Measurements from ENCODE around the gene UNCX. TPM values are rescaled to one million over a fixed set of nuclear protein-coding genes. Genes with fewer than 3 reads are reported as not detected.

Gene UNCX
- polyA plus RNA-seq, 1 donor, result not detected

- DNase-seq (ENCODE audit: low read depth), result no peak
Observed at GRCh38 chr7:1218541-1219165, 14.0 kb upstream of the UNCX start.

GRCh38 chr7:1219498-1219897 lies 13.2 kb upstream of the UNCX start:
- no peak for DNase-seq (ENCODE audit: low read depth)

- no peak for DNase-seq (ENCODE audit: low read depth)
Observed at GRCh38 chr7:1220000-1220726, 12.5 kb upstream of the UNCX start.

- DNase-seq (ENCODE audit: low read depth), result no peak
Observed at GRCh38 chr7:1220977-1221745, 11.5 kb upstream of the UNCX start.

- no peak for DNase-seq (ENCODE audit: low read depth)
Observed at GRCh38 chr7:1223196-1223981, 9.3 kb upstream of the UNCX start.

GRCh38 chr7:1224086-1224716 lies 8.5 kb upstream of the UNCX start:
- no peak for DNase-seq (ENCODE audit: low read depth)

GRCh38 chr7:1225030-1225429 lies 7.6 kb upstream of the UNCX start:
- no peak for DNase-seq (ENCODE audit: low read depth)

- no peak for DNase-seq (ENCODE audit: low read depth)
Observed at GRCh38 chr7:1225441-1226185, 7.1 kb upstream of the UNCX start.

GRCh38 chr7:1226186-1226901 lies 6.3 kb upstream of the UNCX start:
- no peak for DNase-seq (ENCODE audit: low read depth)

GRCh38 chr7:1227071-1227804 lies 5.4 kb upstream of the UNCX start:
- no peak for DNase-seq (ENCODE audit: low read depth)

GRCh38 chr7:1227814-1228544 lies 4.7 kb upstream of the UNCX start:
- DNase-seq (ENCODE audit: low read depth), result no peak

GRCh38 chr7:1228545-1229201 lies 4.0 kb upstream of the UNCX start:
- DNase-seq (ENCODE audit: low read depth), result no peak

GRCh38 chr7:1229202-1229947 lies 3.3 kb upstream of the UNCX start:
- DNase-seq (ENCODE audit: low read depth), result no peak

GRCh38 chr7:1229956-1230355 lies 2.7 kb upstream of the UNCX start:
- no peak for DNase-seq (ENCODE audit: low read depth)

- DNase-seq (ENCODE audit: low read depth), result no peak
Observed at GRCh38 chr7:1230411-1231213, 2.1 kb upstream of the UNCX start.

All from forelimb muscle (tissue), 1 donor.